IPS-18a (cell line): ENCODE measurements around the gene STK33.

Source experiments
- H3K27ac ChIP-seq: one replicate; pipeline ENCODE4 v1.5.1; 2013; ENCODE audit warnings: low read length
- H3K27me3 ChIP-seq: one replicate; pipeline ENCODE4 v1.6.1; 2013; ENCODE audit warnings: mild to moderate bottlenecking, low read length; ENCODE audit not compliant: control insufficient read depth, insufficient read depth
- H3K36me3 ChIP-seq: one replicate; pipeline ENCODE4 v1.6.1; 2013; ENCODE audit warnings: low read depth, low read length; ENCODE audit not compliant: control insufficient read depth
- H3K4me1 ChIP-seq: one replicate; pipeline ENCODE4 v1.6.1; 2013; ENCODE audit warnings: low read depth, low read length; ENCODE audit not compliant: control insufficient read depth
- H3K4me3 ChIP-seq: one replicate; pipeline ENCODE4 v1.5.1; 2013; ENCODE audit warnings: low read length
- H3K9ac ChIP-seq: one replicate; pipeline ENCODE4 v1.6.1; 2013; ENCODE audit warnings: mild to moderate bottlenecking, low read length, moderate library complexity
- H3K9me3 ChIP-seq: one replicate; pipeline ENCODE4 v1.6.1; 2013; ENCODE audit warnings: low read depth, low read length; ENCODE audit not compliant: control insufficient read depth

The STK33 gene

GRCh38 chr11:8382436-8383053 is 211.5 kb downstream of the STK33 start:
- H3K27me3 ChIP-seq = no peaks in the 10 kb centered on the region
- H3K27ac ChIP-seq = no peak overlapping the region
- H3K36me3 ChIP-seq = no peaks in the 10 kb centered on the region
- H3K4me3 ChIP-seq = no peak overlapping the region
- no peak overlapping the region for H3K9ac ChIP-seq
- H3K4me1 ChIP-seq = peaks cover 7% of the 10 kb centered on the region
- H3K9me3 ChIP-seq = no peaks in the 10 kb centered on the region

GRCh38 chr11:8381871-8382396 is 212.1 kb downstream of the STK33 start:
- Histone ChIP-seq H3K27ac (no peak overlapping the region), H3K36me3 (no peaks in the 10 kb centered on the region), H3K4me1 (peaks cover 5% of the 10 kb centered on the region), H3K9me3 (no peaks in the 10 kb centered on the region), H3K9ac (no peak overlapping the region), H3K4me3 (no peak overlapping the region), H3K27me3 (no peaks in the 10 kb centered on the region)

- Histone ChIP-seq H3K4me3 (no peak overlapping the region), H3K9me3 (no peaks in the 10 kb centered on the region), H3K4me1 (no peaks in the 10 kb centered on the region)
Observed at GRCh38 chr11:8381343-8381742, 212.7 kb downstream of the STK33 start.

GRCh38 chr11:8375932-8376331 is 218.1 kb downstream of the STK33 start:
- Histone ChIP-seq H3K4me1 (peaks cover 11% of the 10 kb centered on the region), H3K4me3 (no peak overlapping the region), H3K36me3 (no peaks in the 10 kb centered on the region), H3K27me3 (no peaks in the 10 kb centered on the region), H3K9me3 (no peaks in the 10 kb centered on the region), H3K9ac (no peak overlapping the region), H3K27ac (no peak overlapping the region)

More at GRCh38 chr11:8381343-8381742, 212.7 kb downstream of the STK33 start:
- no peak overlapping the region for H3K9ac ChIP-seq
- H3K36me3 ChIP-seq = no peaks in the 10 kb centered on the region
- no peak overlapping the region for H3K27ac ChIP-seq
- no peaks in the 10 kb centered on the region for H3K27me3 ChIP-seq

GRCh38 chr11:8375460-8375859 is 218.6 kb downstream of the STK33 start:
- H3K9me3 ChIP-seq = no peaks in the 10 kb centered on the region
- no peak overlapping the region for H3K4me3 ChIP-seq
- no peaks in the 10 kb centered on the region for H3K27me3 ChIP-seq
- H3K9ac ChIP-seq = no peak overlapping the region
- no peak overlapping the region for H3K27ac ChIP-seq
- H3K36me3 ChIP-seq = no peaks in the 10 kb centered on the region
- peaks cover 11% of the 10 kb centered on the region for H3K4me1 ChIP-seq

GRCh38 chr11:8374716-8375115 is 219.3 kb downstream of the STK33 start:
- Histone ChIP-seq H3K9ac (no peak overlapping the region), H3K4me3 (no peak overlapping the region), H3K36me3 (no peaks in the 10 kb centered on the region), H3K27ac (no peak overlapping the region), H3K27me3 (no peaks in the 10 kb centered on the region), H3K4me1 (peaks cover 11% of the 10 kb centered on the region), H3K9me3 (no peaks in the 10 kb centered on the region)

- Histone ChIP-seq H3K27ac (no peak overlapping the region), H3K36me3 (no peaks in the 10 kb centered on the region), H3K27me3 (no peaks in the 10 kb centered on the region), H3K4me1 (peaks cover 11% of the 10 kb centered on the region), H3K4me3 (no peak overlapping the region), H3K9ac (no peak overlapping the region), H3K9me3 (no peaks in the 10 kb centered on the region)
Observed at GRCh38 chr11:8373519-8374432, 220.3 kb downstream of the STK33 start.

- Histone ChIP-seq H3K27me3 (no peaks in the 10 kb centered on the region), H3K36me3 (no peaks in the 10 kb centered on the region), H3K4me1 (peaks cover 11% of the 10 kb centered on the region), H3K9ac (no peak overlapping the region), H3K27ac (no peak overlapping the region), H3K9me3 (no peaks in the 10 kb centered on the region), H3K4me3 (no peak overlapping the region)
Observed at GRCh38 chr11:8372641-8373381, 221.2 kb downstream of the STK33 start.

- no peak overlapping the region for H3K9ac ChIP-seq
- no peaks in the 10 kb centered on the region for H3K9me3 ChIP-seq
- peaks cover 11% of the 10 kb centered on the region for H3K4me1 ChIP-seq
- no peak overlapping the region for H3K4me3 ChIP-seq
- no peak overlapping the region for H3K27ac ChIP-seq
- no peaks in the 10 kb centered on the region for H3K27me3 ChIP-seq
- H3K36me3 ChIP-seq = no peaks in the 10 kb centered on the region
Observed at GRCh38 chr11:8371516-8371884, 222.5 kb downstream of the STK33 start.

- Histone ChIP-seq H3K9ac (no peak overlapping the region), H3K4me3 (no peak overlapping the region), H3K4me1 (peaks cover 9% of the 10 kb centered on the region), H3K27ac (no peak overlapping the region), H3K27me3 (no peaks in the 10 kb centered on the region), H3K36me3 (no peaks in the 10 kb centered on the region), H3K9me3 (no peaks in the 10 kb centered on the region)
Observed at GRCh38 chr11:8370812-8371515, 223.1 kb downstream of the STK33 start.
